Endothelial cell of umbilical vein (primary cell): ENCODE data around the gene NME7.

ENCODE experiments used
- EZH2 ChIP-seq: IDR thresholded peaks from 2 replicates; pipeline ENCODE4 v1.6.1; 2012; ENCODE audit warnings: borderline replicate concordance, low read depth, mild to moderate bottlenecking, moderate library complexity, low read length, inconsistent platforms; ENCODE audit not compliant: severe bottlenecking
- JUN ChIP-seq: IDR thresholded peaks from 2 replicates; pipeline ENCODE4 v1.6.1; 2011; ENCODE audit warnings: borderline replicate concordance, low read depth; ENCODE audit not compliant: insufficient read length, insufficient read depth
- MYC ChIP-seq: IDR thresholded peaks from one replicate; pipeline ENCODE4 v1.6.1; 2011; ENCODE audit warnings: mild to moderate bottlenecking, low read depth, low read length
- POLR2A ChIP-seq: IDR thresholded peaks from 2 replicates; pipeline ENCODE4 v1.6.1; 2012; ENCODE audit warnings: low read depth, mild to moderate bottlenecking, control low read depth, low read length
- POLR2AphosphoS5 ChIP-seq: IDR thresholded peaks from 2 replicates; pipeline ENCODE4 v1.6.1; 2012; ENCODE audit warnings: low read depth, mild to moderate bottlenecking, control low read depth, low read length, moderate library complexity; ENCODE audit not compliant: insufficient read depth
- TF ChIP-seq, protein P1 (sequence below), 2 donors: IDR thresholded peaks; 1 replicate in 1 of 2; 2 replicates in 1 of 2; pipeline ENCODE4 v1.5.1; 2011; ENCODE audit warnings: low read length in 2 of 2, mild to moderate bottlenecking in 2 of 2, moderate library complexity in 2 of 2, control low read depth in 1 of 2, inconsistent platforms in 1 of 2, low read depth in 1 of 2; ENCODE audit not compliant: insufficient read depth in 1 of 2; ENCODE audit errors: extremely low read depth in 1 of 2
- TF ChIP-seq, protein P2 (sequence below): IDR thresholded peaks from 2 replicates; pipeline ENCODE4 v1.6.1; 2011; ENCODE audit not compliant: insufficient read depth, insufficient read length

DNA sequence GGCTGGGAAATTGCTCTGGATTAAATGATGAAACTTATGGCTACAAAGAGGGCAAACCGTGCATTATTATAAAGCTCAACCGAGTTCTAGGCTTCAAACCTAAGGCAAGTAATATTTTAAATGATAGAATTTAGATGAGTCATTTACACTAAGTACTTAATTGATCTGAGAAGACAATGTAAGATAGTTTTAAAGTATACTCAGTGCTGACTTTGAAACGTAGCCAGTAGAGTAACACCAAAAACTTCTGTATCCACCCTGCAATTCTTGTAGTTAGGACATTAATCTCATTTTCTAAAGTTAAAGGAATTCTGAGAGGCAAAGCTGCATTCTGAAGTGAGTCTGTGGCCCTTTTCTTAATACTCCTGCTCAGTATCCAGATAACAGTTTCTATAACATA, 240.3 kb downstream of the NME7 start:
- TF ChIP-seq, protein P1, sequence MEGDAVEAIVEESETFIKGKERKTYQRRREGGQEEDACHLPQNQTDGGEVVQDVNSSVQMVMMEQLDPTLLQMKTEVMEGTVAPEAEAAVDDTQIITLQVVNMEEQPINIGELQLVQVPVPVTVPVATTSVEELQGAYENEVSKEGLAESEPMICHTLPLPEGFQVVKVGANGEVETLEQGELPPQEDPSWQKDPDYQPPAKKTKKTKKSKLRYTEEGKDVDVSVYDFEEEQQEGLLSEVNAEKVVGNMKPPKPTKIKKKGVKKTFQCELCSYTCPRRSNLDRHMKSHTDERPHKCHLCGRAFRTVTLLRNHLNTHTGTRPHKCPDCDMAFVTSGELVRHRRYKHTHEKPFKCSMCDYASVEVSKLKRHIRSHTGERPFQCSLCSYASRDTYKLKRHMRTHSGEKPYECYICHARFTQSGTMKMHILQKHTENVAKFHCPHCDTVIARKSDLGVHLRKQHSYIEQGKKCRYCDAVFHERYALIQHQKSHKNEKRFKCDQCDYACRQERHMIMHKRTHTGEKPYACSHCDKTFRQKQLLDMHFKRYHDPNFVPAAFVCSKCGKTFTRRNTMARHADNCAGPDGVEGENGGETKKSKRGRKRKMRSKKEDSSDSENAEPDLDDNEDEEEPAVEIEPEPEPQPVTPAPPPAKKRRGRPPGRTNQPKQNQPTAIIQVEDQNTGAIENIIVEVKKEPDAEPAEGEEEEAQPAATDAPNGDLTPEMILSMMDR (IDR thresholded peaks at IDR 0.05; ENCODE audit: extremely low read depth in 1 of 2, insufficient read depth in 1 of 2, low read depth in 1 of 2, low read length in 2 of 2): no peak
- TF ChIP-seq POLR2A (no peak), EZH2 (no peak), POLR2AphosphoS5 (no peak), JUN (no peak), MYC (no peak)
- TF ChIP-seq, protein P2, sequence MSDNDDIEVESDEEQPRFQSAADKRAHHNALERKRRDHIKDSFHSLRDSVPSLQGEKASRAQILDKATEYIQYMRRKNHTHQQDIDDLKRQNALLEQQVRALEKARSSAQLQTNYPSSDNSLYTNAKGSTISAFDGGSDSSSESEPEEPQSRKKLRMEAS: no peak
